Measurements from ENCODE around the gene FOXE3.

- TF ChIP-seq POLR2A (IDR thresholded peaks at IDR 0.05; ENCODE audit: low read depth, low read length) (no peak), POLR2AphosphoS5 (IDR thresholded peaks at IDR 0.05; ENCODE audit: low read depth, low read length) (no peak)
These were observed 2.0 kb downstream of the FOXE3 start for GRCh38 chr1:47418122-47418521.
